A673 (cell line): ENCODE measurements around the gene GALNT2.

Source experiments
- EZH2 ChIP-seq: fragments of 200-600 bp; sonication (generic); IDR thresholded peaks from 2 replicates; pipeline ENCODE4 v1.6.1; 2017; ENCODE audit warnings: borderline replicate concordance, low read depth, mild to moderate bottlenecking, mixed read lengths, antibody characterized with exemption, low read length; ENCODE audit not compliant: poor library complexity, severe bottlenecking
- TF ChIP-seq, protein P1 (sequence below): fragments of 300-800, 200-600 bp; sonication (generic); conservative IDR thresholded peaks from 2 replicates; pipeline ENCODE4 v1.5.1; 2017; ENCODE audit warnings: low read depth, mild to moderate bottlenecking, antibody characterized with exemption, low read length, moderate library complexity, mixed read lengths

DNA sequence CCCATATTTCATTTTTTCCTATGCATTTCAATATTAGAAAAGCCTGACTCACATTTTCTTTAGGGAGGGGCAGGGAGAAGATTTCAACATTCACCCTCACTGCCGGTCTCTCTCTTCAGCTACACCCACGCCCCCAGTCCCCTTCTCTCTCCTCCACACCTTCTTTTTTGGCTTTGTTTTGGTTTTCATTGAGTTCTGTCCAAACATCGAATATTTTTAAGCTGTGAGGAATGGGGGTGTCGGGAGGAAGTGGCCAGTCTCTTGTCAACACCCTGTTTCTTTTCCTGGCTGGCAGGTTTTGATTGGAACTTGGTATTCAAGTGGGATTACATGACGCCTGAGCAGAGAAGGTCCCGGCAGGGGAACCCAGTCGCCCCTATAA, 181.8 kb downstream of the GALNT2 start:
- TF ChIP-seq, protein P1, sequence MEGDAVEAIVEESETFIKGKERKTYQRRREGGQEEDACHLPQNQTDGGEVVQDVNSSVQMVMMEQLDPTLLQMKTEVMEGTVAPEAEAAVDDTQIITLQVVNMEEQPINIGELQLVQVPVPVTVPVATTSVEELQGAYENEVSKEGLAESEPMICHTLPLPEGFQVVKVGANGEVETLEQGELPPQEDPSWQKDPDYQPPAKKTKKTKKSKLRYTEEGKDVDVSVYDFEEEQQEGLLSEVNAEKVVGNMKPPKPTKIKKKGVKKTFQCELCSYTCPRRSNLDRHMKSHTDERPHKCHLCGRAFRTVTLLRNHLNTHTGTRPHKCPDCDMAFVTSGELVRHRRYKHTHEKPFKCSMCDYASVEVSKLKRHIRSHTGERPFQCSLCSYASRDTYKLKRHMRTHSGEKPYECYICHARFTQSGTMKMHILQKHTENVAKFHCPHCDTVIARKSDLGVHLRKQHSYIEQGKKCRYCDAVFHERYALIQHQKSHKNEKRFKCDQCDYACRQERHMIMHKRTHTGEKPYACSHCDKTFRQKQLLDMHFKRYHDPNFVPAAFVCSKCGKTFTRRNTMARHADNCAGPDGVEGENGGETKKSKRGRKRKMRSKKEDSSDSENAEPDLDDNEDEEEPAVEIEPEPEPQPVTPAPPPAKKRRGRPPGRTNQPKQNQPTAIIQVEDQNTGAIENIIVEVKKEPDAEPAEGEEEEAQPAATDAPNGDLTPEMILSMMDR, result no peak
- no peak for TF ChIP-seq EZH2
